Neural cell (in vitro differentiated cells): Measurements from ENCODE around the gene ADAMTS19. TPM values are rescaled to one million over a fixed set of nuclear protein-coding genes. Genes with fewer than 3 reads are reported as not detected.

ENCODE experiments used
- H2AFZ ChIP-seq: fragments of 200-600, 300-800 bp; sonication (generic), shearing (Covaris generic); 2 replicates; pipeline ENCODE4 v1.6.0; 2014; ENCODE audit warnings: low read depth, mild to moderate bottlenecking, antibody characterized with exemption, low read length, moderate library complexity
- H3F3A ChIP-seq: fragments of 200-600 bp; shearing (Covaris generic); 2 replicates; pipeline ENCODE4 v1.6.1; 2016; ENCODE audit warnings: mild to moderate bottlenecking, moderate library complexity, mixed read lengths, antibody characterized with exemption, low read length; ENCODE audit not compliant: insufficient read depth, poor library complexity, severe bottlenecking
- H3K27ac ChIP-seq: fragments of 200-600, 300-800 bp; sonication (generic), shearing (Covaris generic); 2 replicates; pipeline ENCODE4 v1.5.1; 2014; ENCODE audit warnings: mild to moderate bottlenecking, low read length, moderate library complexity
- H3K27me3 ChIP-seq: fragments of 300-800, 200-600 bp; sonication (generic), shearing (Covaris generic); 2 replicates; pipeline ENCODE4 v1.6.0; 2014; ENCODE audit warnings: mild to moderate bottlenecking, low read depth, low read length, moderate library complexity; ENCODE audit not compliant: insufficient read depth
- H3K36me3 ChIP-seq: fragments of 300-800, 200-600 bp; sonication (generic), shearing (Covaris generic); 2 replicates; pipeline ENCODE4 v1.5.1; 2014; ENCODE audit warnings: mild to moderate bottlenecking, antibody characterized with exemption, low read length, moderate library complexity; ENCODE audit not compliant: insufficient read depth
- H3K4me2 ChIP-seq: fragments of 300-800, 200-600 bp; sonication (generic), shearing (Covaris generic); 2 replicates; pipeline ENCODE4 v1.6.0; 2014; ENCODE audit warnings: mild to moderate bottlenecking, low read length
- H3K4me3 ChIP-seq: fragments of 300-800, 200-600 bp; sonication (generic), shearing (Covaris generic); 2 replicates; pipeline ENCODE4 v1.5.1; 2014; ENCODE audit warnings: mild to moderate bottlenecking, low read length, moderate library complexity
- H3K79me2 ChIP-seq: fragments of 200-600 bp; shearing (Covaris generic); replicated peaks from 2 replicates; pipeline ENCODE4 v1.6.0; 2014; ENCODE audit warnings: mild to moderate bottlenecking, low read length, moderate library complexity; ENCODE audit not compliant: insufficient read depth
- H3K9ac ChIP-seq: fragments of 300-800, 200-600 bp; sonication (generic), shearing (Covaris generic); 2 replicates; pipeline ENCODE4 v1.6.1; 2016; ENCODE audit warnings: mild to moderate bottlenecking, low read length, mixed read lengths
- H3K9me2 ChIP-seq: fragments of 200-600 bp; shearing (Covaris generic); 2 replicates; pipeline ENCODE4 v1.6.1; 2016; ENCODE audit warnings: mild to moderate bottlenecking, low read length, mixed read lengths; ENCODE audit not compliant: insufficient read depth
- H3K9me3 ChIP-seq: fragments of 200-600, 300-800 bp; sonication (generic), shearing (Covaris generic); 2 replicates; pipeline ENCODE4 v1.6.1; 2016; ENCODE audit warnings: mild to moderate bottlenecking, mixed run types, low read length, moderate library complexity, mixed read lengths
- H4K20me1 ChIP-seq: fragments of 200-600 bp; shearing (Covaris generic); 2 replicates; pipeline ENCODE4 v1.6.1; 2016; ENCODE audit warnings: mild to moderate bottlenecking, mixed run types; ENCODE audit not compliant: insufficient read depth
- EP300 ChIP-seq: fragments of 450-650 bp; conservative IDR thresholded peaks from 2 replicates; pipeline ENCODE4 v1.6.1; 2014; ENCODE audit warnings: antibody characterized with exemption, mild to moderate bottlenecking, moderate library complexity; ENCODE audit not compliant: poor library complexity, severe bottlenecking
- EZH2 ChIP-seq: fragments of 200-600, 300-800 bp; shearing (Covaris generic), sonication (generic); IDR thresholded peaks from 2 replicates; pipeline ENCODE4 v1.6.1; 2014; ENCODE audit warnings: antibody characterized with exemption, low read length, borderline replicate concordance, mild to moderate bottlenecking; ENCODE audit not compliant: insufficient read depth, poor library complexity, severe bottlenecking
- MXI1 ChIP-seq: fragments of 450-650 bp; conservative IDR thresholded peaks from 2 replicates; pipeline ENCODE4 v1.6.1; 2014; ENCODE audit warnings: antibody characterized with exemption, mild to moderate bottlenecking; ENCODE audit not compliant: poor library complexity, severe bottlenecking
- POLR2AphosphoS5 ChIP-seq: IDR thresholded peaks from 2 replicates; pipeline ENCODE4 v1.6.1; 2012
- RAD21 ChIP-seq: fragments of 450-650 bp; conservative IDR thresholded peaks from 2 replicates; pipeline ENCODE4 v1.6.1; 2014; ENCODE audit warnings: antibody characterized with exemption, mild to moderate bottlenecking, moderate library complexity
- REST ChIP-seq: IDR thresholded peaks from 2 replicates; pipeline ENCODE4 v1.6.1; 2012; ENCODE audit warnings: borderline replicate concordance
- SMC3 ChIP-seq: fragments of 450-650 bp; conservative IDR thresholded peaks from 2 replicates; pipeline ENCODE4 v1.6.1; 2014; ENCODE audit warnings: antibody characterized with exemption, mild to moderate bottlenecking, moderate library complexity; ENCODE audit not compliant: poor library complexity
- TAF1 ChIP-seq: IDR thresholded peaks from 2 replicates; pipeline ENCODE4 v1.6.1; 2012; ENCODE audit warnings: low read depth
- polyA plus RNA-seq: library from polyadenylated mRNA; depleted of rRNA; stranded (reverse); fragments of >200 nt; gene quantifications from 2 replicates; pipeline ENCODE4 v1.2.3, GENCODE V29; 2014
- TF ChIP-seq, protein P1 (sequence below): fragments of 450-650 bp; IDR thresholded peaks from 2 replicates; pipeline ENCODE4 v1.5.1; 2014; ENCODE audit warnings: antibody characterized with exemption, mild to moderate bottlenecking, moderate library complexity; ENCODE audit not compliant: poor library complexity, severe bottlenecking

ADAMTS19 gene
- polyA plus RNA-seq, 1 donor from 2014 or later, result 0.12 TPM

GRCh38 chr5:129554134-129554904, 94.2 kb downstream of the ADAMTS19 start:
- Histone ChIP-seq H3K79me2 (no peaks in the 10 kb centered on the region), H3F3A (no peaks in the 10 kb centered on the region)

DNA sequence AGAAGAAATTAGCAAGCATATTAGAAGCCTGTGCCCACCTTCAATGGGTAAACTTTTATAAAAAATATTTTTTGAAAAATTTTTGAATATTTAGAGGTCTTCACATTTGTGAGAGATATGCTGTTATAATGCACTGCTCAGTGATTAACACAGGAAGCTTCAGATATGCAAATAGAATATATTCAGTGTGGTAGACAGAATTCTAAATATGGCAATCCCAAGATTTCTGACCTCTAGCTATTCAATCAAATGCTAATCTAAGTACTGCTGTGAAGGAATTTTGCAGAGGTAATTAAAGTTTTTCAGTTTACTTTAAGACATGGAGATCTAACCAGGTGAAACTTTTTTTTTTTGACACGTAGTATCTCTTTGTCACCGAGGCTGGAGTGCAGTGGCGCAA, 103.5 kb downstream of the ADAMTS19 start:
- Histone ChIP-seq H4K20me1 (no peaks in the 10 kb centered on the region), H3K9ac (no peak overlapping the region), H3K9me2 (no peaks in the 10 kb centered on the region), H2AFZ (no peak overlapping the region), H3K36me3 (no peaks in the 10 kb centered on the region), H3K4me2 (no peak overlapping the region), H3K27ac (no peak overlapping the region), H3K27me3 (no peaks in the 10 kb centered on the region), H3K9me3 (no peaks in the 10 kb centered on the region), H3K79me2 (no peaks in the 10 kb centered on the region), H3F3A (no peaks in the 10 kb centered on the region), H3K4me3 (no peak overlapping the region)
- TF ChIP-seq MXI1 (no peak), RAD21 (no peak), POLR2AphosphoS5 (no peak), SMC3 (no peak), EP300 (no peak), EZH2 (no peak), REST (no peak), TAF1 (no peak)
- TF ChIP-seq, protein P1, sequence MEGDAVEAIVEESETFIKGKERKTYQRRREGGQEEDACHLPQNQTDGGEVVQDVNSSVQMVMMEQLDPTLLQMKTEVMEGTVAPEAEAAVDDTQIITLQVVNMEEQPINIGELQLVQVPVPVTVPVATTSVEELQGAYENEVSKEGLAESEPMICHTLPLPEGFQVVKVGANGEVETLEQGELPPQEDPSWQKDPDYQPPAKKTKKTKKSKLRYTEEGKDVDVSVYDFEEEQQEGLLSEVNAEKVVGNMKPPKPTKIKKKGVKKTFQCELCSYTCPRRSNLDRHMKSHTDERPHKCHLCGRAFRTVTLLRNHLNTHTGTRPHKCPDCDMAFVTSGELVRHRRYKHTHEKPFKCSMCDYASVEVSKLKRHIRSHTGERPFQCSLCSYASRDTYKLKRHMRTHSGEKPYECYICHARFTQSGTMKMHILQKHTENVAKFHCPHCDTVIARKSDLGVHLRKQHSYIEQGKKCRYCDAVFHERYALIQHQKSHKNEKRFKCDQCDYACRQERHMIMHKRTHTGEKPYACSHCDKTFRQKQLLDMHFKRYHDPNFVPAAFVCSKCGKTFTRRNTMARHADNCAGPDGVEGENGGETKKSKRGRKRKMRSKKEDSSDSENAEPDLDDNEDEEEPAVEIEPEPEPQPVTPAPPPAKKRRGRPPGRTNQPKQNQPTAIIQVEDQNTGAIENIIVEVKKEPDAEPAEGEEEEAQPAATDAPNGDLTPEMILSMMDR, result no peak

More at GRCh38 chr5:129554134-129554904, 94.2 kb downstream of the ADAMTS19 start:
- Histone ChIP-seq H3K4me3 (no peak overlapping the region), H2AFZ (no peak overlapping the region), H3K36me3 (no peaks in the 10 kb centered on the region), H3K4me2 (no peak overlapping the region), H3K27me3 (no peaks in the 10 kb centered on the region), H4K20me1 (no peaks in the 10 kb centered on the region), H3K9ac (no peak overlapping the region), H3K9me3 (no peaks in the 10 kb centered on the region), H3K9me2 (no peaks in the 10 kb centered on the region), H3K27ac (no peak overlapping the region)
- TF ChIP-seq SMC3 (no peak), EZH2 (no peak), EP300 (no peak), MXI1 (no peak), RAD21 (no peak), TAF1 (no peak)
- TF ChIP-seq, protein P1, result no peak
